ENCODE results near the gene KCNJ10.

The KCNJ10 gene

DNA sequence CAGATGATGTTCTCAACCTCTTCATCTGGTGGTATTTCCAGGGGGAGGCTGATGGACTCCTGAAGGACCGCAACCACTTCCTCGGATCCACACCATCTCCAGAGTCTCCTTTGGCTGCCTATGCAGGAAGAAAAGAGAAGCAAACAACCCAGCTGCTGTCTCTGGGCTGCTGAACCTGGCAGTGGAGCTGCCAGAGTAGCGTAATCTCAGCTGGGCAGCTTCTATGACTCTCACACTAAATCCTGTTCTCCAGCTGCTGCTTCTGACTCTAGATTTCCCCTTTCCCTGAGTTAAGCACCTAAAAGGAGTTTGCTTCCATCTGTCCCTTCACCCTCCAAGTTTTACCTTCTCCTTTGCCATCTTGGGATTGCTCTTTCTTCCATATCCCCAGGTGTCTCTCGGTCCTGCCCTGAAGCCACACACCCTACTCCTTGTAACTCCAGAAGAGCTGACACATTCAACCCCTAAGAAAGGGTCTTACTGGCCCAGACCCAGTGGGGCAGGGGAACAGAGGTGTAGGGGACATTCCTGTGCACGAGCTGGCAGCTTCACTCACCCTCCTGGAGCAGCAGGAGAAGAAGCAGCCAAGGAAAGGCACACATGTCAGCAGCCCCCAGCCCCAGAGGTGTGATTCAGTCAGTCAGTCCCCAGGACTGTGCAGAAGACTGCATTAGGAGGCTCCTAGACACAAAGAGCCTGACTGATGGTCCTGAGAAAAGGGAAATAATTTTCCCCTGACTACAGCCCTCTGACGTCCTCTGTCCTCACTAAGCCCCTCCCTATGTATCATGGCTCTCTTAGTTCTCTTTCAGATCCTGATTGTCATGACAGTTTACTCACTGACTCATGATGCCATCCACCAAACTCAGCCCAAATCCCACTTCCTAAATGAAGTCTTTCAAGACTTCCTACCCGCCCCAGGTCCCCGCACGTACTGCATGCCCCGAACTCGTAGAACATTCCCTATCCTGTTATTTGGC is 116.1 kb downstream of the KCNJ10 start, which contains the start of gene SLAMF9:
Gene SLAMF9 (minus strand): TSS at position 702 of the 980 bp plus-strand sequence. CDS start 100 bp downstream, at position 602.
- TF ChIP-seq, protein P1, sequence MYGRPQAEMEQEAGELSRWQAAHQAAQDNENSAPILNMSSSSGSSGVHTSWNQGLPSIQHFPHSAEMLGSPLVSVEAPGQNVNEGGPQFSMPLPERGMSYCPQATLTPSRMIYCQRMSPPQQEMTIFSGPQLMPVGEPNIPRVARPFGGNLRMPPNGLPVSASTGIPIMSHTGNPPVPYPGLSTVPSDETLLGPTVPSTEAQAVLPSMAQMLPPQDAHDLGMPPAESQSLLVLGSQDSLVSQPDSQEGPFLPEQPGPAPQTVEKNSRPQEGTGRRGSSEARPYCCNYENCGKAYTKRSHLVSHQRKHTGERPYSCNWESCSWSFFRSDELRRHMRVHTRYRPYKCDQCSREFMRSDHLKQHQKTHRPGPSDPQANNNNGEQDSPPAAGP (tag by site-specific recombination; IDR thresholded peaks at IDR 0.05): no peak
- TF ChIP-seq GLIS2 (tag by site-specific recombination; IDR thresholded peaks at IDR 0.05) (no peak), ZNF549 (tag by site-specific recombination; IDR thresholded peaks at IDR 0.05) (no peak), ZEB2 (tag by site-specific recombination; IDR thresholded peaks at IDR 0.05) (no peak), ZNF146 (tag by site-specific recombination; IDR thresholded peaks at IDR 0.05) (no peak), ZFP3 (tag by site-specific recombination; IDR thresholded peaks at IDR 0.05; ENCODE audit: low read depth) (no peak), ZNF600 (tag by site-specific recombination; IDR thresholded peaks at IDR 0.05) (no peak), ZSCAN18 (tag by site-specific recombination; IDR thresholded peaks at IDR 0.05) (no peak), ZNF623 (tag by site-specific recombination; IDR thresholded peaks at IDR 0.05) (no peak)
- TF ChIP-seq, protein P2, sequence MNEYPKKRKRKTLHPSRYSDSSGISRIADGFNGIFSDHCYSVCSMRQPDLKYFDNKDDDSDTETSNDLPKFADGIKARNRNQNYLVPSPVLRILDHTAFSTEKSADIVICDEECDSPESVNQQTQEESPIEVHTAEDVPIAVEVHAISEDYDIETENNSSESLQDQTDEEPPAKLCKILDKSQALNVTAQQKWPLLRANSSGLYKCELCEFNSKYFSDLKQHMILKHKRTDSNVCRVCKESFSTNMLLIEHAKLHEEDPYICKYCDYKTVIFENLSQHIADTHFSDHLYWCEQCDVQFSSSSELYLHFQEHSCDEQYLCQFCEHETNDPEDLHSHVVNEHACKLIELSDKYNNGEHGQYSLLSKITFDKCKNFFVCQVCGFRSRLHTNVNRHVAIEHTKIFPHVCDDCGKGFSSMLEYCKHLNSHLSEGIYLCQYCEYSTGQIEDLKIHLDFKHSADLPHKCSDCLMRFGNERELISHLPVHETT (tag by site-specific recombination; IDR thresholded peaks at IDR 0.05): no peak
- ChIA-PET CTCF (interaction anchor here (0.6 to 4.8 kb wide), 6 partner anchors 8 to 156 kb away, joined by 3 to 37 read pairs (median 4); partner anchors contain the start of gene IGSF9), POLR2A (no interaction called here)
- Histone ChIP-seq H3K36me3 (ENCODE audit: control insufficient read depth in 2 of 2, insufficient read depth in 1 of 2, low read length in 2 of 2) (no peaks in the 10 kb centered on the region), H3K27ac (ENCODE audit: extremely low read depth, low read depth, low read length) (no peak within 1 kb of the TSS), H3K4me3 (ENCODE audit: low read depth, low read length) (no peak within 1 kb of the TSS), H3K9me3 (ENCODE audit: control insufficient read depth, insufficient read depth, low read depth, low read length) (no peaks in the 10 kb centered on the region), H3K4me1 (ENCODE audit: control insufficient read depth, insufficient read depth, low read length) (no peaks in the 10 kb centered on the region)

DNA sequence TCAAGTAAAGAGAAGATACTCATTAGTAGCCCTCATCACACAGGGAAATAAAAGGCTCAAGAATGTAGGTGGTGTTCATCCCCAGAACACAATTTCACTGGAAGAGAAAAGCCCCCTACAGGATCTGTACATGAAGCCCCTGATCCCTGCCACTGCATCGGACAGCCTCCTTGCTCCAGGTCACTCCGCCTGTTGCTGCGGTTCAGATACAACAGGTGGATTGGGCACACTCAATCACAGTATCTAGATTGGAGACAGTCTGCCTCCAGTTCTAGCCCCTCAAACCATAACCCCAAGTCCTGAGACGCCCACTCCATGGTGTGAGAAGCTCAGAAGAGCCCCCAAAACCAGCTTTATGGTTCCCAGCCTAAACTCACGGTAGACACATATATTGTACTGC is 117.0 kb downstream of the KCNJ10 start:
- Histone ChIP-seq H3K4me1 (ENCODE audit: control insufficient read depth, insufficient read depth, low read length) (no peaks in the 10 kb centered on the region), H3K27ac (ENCODE audit: extremely low read depth, low read depth, low read length) (no peak overlapping the region), H3K9me3 (ENCODE audit: control insufficient read depth, insufficient read depth, low read depth, low read length) (no peaks in the 10 kb centered on the region), H3K4me3 (ENCODE audit: low read depth, low read length) (no peak overlapping the region), H3K36me3 (ENCODE audit: control insufficient read depth in 2 of 2, insufficient read depth in 1 of 2, low read length in 2 of 2) (no peaks in the 10 kb centered on the region)
- CTCF ChIA-PET: interaction anchor here (0.6 to 10.8 kb wide), 5 partner anchors 16 to 155 kb away, joined by 3 to 87 read pairs (median 4); no protein-coding TSS in a partner anchor
- TF ChIP-seq SCRT1 (tag by site-specific recombination; IDR thresholded peaks at IDR 0.05; ENCODE audit: borderline replicate concordance) (0 out of 2 replicates have a peak, but pooled peaks have one; percentile 68), ZNF266 (tag by site-specific recombination; IDR thresholded peaks at IDR 0.05; ENCODE audit: low read depth) (no peak), SCRT2 (tag by site-specific recombination; IDR thresholded peaks at IDR 0.05) (peak; percentile 91)
- POLR2A ChIA-PET: no interaction called here

DNA sequence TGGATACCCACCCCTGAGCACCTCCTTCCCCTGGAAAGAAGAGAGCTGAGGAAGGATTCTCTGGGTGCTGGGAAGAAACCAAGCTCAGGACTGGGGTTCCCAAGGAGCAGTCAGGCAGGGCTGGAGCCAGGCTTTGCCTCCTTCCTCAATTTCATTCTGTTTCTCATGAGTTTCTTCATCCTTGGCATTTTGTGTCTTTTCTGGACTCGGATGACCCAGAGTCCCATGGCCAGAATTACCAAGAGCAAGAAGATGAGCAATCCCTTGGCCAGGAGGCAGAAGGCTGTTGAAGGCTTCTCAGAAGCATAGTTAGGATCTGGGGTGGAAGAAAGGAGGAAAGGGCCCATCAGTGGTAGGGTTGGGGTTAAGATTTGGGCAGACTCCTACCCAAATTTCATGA is 118.4 kb downstream of the KCNJ10 start:
- H3K36me3 ChIP-seq (ENCODE audit: control insufficient read depth in 2 of 2, insufficient read depth in 1 of 2, low read length in 2 of 2): no peaks in the 10 kb centered on the region
- no peaks in the 10 kb centered on the region for H3K9me3 ChIP-seq (ENCODE audit: control insufficient read depth, insufficient read depth, low read depth, low read length)
- no peak overlapping the region for H3K4me3 ChIP-seq (ENCODE audit: low read depth, low read length)
- ChIA-PET CTCF (interaction anchor here (0.6 to 10.8 kb wide), 2 partner anchors 27 to 56 kb away, joined by 4 to 87 read pairs; no protein-coding TSS in a partner anchor), POLR2A (no interaction called here)
- TF ChIP-seq, protein P3, sequence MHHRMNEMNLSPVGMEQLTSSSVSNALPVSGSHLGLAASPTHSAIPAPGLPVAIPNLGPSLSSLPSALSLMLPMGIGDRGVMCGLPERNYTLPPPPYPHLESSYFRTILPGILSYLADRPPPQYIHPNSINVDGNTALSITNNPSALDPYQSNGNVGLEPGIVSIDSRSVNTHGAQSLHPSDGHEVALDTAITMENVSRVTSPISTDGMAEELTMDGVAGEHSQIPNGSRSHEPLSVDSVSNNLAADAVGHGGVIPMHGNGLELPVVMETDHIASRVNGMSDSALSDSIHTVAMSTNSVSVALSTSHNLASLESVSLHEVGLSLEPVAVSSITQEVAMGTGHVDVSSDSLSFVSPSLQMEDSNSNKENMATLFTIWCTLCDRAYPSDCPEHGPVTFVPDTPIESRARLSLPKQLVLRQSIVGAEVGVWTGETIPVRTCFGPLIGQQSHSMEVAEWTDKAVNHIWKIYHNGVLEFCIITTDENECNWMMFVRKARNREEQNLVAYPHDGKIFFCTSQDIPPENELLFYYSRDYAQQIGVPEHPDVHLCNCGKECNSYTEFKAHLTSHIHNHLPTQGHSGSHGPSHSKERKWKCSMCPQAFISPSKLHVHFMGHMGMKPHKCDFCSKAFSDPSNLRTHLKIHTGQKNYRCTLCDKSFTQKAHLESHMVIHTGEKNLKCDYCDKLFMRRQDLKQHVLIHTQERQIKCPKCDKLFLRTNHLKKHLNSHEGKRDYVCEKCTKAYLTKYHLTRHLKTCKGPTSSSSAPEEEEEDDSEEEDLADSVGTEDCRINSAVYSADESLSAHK (tag by site-specific recombination; IDR thresholded peaks at IDR 0.05): no peak
- H3K4me1 ChIP-seq (ENCODE audit: control insufficient read depth, insufficient read depth, low read length): no peaks in the 10 kb centered on the region
- no peak overlapping the region for H3K27ac ChIP-seq (ENCODE audit: extremely low read depth, low read depth, low read length)
